ENCODE data around the gene IRS1.

The IRS1 gene

DNA sequence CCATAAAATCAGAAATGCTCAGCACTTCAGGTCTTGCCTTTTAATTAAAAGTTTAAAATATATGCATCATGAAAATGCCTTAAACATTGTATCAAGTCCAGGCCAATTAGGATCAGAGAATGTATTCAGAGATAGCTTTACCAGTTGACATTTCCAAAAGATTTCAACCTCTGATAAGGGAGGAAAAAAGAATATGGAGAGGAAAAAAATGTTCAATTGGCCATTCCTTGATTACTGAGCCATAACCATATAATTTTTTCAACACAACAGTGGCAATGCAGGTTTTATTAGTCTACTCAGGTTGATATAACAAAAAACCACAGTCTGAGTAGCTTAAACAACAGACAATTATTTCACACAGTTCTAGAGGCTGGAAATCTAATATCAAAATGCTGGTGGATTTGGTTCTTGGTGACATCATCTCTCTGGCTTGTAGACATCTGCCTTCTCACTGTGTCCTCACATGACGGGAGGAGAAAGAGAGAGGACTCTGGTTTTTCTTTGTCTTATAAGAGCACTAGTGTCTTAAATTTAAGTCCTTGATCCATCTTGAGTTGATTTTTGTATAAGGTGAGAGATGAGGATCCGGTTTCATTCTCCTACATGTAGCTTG is 111.9 kb downstream of the IRS1 start:
- TF ChIP-seq, protein P1, sequence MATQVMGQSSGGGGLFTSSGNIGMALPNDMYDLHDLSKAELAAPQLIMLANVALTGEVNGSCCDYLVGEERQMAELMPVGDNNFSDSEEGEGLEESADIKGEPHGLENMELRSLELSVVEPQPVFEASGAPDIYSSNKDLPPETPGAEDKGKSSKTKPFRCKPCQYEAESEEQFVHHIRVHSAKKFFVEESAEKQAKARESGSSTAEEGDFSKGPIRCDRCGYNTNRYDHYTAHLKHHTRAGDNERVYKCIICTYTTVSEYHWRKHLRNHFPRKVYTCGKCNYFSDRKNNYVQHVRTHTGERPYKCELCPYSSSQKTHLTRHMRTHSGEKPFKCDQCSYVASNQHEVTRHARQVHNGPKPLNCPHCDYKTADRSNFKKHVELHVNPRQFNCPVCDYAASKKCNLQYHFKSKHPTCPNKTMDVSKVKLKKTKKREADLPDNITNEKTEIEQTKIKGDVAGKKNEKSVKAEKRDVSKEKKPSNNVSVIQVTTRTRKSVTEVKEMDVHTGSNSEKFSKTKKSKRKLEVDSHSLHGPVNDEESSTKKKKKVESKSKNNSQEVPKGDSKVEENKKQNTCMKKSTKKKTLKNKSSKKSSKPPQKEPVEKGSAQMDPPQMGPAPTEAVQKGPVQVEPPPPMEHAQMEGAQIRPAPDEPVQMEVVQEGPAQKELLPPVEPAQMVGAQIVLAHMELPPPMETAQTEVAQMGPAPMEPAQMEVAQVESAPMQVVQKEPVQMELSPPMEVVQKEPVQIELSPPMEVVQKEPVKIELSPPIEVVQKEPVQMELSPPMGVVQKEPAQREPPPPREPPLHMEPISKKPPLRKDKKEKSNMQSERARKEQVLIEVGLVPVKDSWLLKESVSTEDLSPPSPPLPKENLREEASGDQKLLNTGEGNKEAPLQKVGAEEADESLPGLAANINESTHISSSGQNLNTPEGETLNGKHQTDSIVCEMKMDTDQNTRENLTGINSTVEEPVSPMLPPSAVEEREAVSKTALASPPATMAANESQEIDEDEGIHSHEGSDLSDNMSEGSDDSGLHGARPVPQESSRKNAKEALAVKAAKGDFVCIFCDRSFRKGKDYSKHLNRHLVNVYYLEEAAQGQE (IDR thresholded peaks at IDR 0.05; ENCODE audit: insufficient read depth in 1 of 2, low read depth in 2 of 2, low read length in 2 of 2), result no peak
- TF ChIP-seq POLR2AphosphoS5 (IDR thresholded peaks at IDR 0.05; ENCODE audit: low read depth, low read length), result no peak
- no peak for TF ChIP-seq FOXP2 (optimal IDR thresholded peaks at IDR 0.05; ENCODE audit: borderline replicate concordance, extremely low read depth, extremely low read length, insufficient read depth)
- TF ChIP-seq SIN3A (IDR thresholded peaks at IDR 0.05; ENCODE audit: borderline replicate concordance, insufficient read depth, low read length), result no peak
- TF ChIP-seq TAF1 (IDR thresholded peaks at IDR 0.05; ENCODE audit: borderline replicate concordance, insufficient read depth, low read length), result no peak

DNA sequence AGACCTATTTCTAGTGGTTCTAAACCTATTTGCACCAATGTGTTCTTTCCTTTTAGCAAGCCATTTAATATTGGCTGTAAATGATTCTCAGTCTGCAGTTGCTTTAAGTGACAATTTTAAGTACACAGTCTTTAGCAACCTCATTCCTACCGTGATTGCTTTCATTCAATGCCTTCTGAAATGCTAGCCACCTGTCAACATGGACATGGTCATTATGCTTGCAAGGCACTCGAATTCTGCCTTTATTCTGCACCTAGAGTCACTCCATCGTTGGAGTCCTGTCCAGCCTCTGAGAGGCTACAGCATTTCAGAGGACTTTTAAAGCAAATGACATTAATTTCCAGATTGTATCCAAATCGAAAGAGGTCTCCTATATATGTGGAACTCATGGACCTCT is 115.1 kb downstream of the IRS1 start:
- no peak for TF ChIP-seq FOXP2 (optimal IDR thresholded peaks at IDR 0.05; ENCODE audit: borderline replicate concordance, extremely low read depth, extremely low read length, insufficient read depth)

DNA sequence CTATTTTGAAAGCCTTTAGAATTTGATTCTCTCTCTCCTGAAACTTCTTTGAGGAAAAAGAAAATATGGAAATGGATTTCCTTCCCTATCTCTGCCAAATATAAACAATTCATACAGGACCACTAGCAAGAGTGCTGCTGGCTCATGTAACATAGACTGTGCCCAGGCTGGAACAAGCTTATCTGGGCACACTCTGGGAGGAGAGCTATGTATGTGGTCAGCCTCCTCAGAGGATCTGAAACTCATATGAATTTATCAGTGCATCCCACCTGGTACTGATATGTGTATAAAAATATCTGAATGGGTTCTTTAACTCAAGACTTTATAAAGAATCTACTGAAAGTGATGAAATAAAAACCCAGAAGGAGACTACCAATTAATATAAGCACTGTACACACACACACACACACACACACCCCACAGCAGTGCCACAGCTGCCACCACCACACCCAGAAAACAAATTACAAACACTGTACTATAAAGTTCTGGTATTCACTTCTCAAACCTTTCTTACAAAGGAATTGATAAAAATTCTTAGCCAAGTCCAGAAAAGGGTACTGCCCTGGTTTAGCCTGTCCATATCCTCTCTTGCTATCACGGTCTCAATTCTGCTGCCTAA is 115.6 kb downstream of the IRS1 start:
- TF ChIP-seq SIN3A (IDR thresholded peaks at IDR 0.05; ENCODE audit: borderline replicate concordance, insufficient read depth, low read length), result no peak
- TF ChIP-seq, protein P1 (IDR thresholded peaks at IDR 0.05; ENCODE audit: insufficient read depth in 1 of 2, low read depth in 2 of 2, low read length in 2 of 2), result no peak
- TF ChIP-seq FOXP2 (optimal IDR thresholded peaks at IDR 0.05; ENCODE audit: borderline replicate concordance, extremely low read depth, extremely low read length, insufficient read depth), result no peak
- no peak for TF ChIP-seq TAF1 (IDR thresholded peaks at IDR 0.05; ENCODE audit: borderline replicate concordance, insufficient read depth, low read length)
- TF ChIP-seq POLR2AphosphoS5 (IDR thresholded peaks at IDR 0.05; ENCODE audit: low read depth, low read length), result no peak

DNA sequence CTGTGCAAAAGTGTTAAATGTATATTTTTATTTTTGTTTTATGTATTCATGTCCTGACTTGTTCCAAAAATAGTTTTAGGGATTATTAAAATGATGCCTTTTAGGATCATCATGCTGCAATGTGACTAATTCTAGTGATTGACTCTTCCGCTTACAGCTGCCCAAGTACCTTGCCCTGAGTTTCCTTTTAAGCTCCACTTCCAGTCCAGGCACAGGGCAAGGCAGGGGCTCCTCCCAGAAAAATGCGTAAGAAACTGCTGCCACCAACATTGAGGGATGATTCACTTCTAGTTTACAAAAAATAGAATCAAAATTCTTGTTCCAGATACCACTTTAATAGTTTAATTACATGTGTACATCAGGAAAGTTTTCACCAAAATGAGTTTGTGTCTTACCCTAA is 116.4 kb downstream of the IRS1 start:
- no peak for TF ChIP-seq TAF1 (IDR thresholded peaks at IDR 0.05; ENCODE audit: borderline replicate concordance, insufficient read depth, low read length)
